Measurements from ENCODE around the gene NUP93. TPM values are rescaled to one million over a fixed set of nuclear protein-coding genes. Genes with fewer than 3 reads are reported as not detected.

Gene NUP93
- total RNA-seq, 1 donor from 2014 or later: 49.4 TPM

GRCh38 chr16:56753410-56753809, 23.5 kb downstream of the NUP93 start:
- no peak overlapping the region for H3K4me3 ChIP-seq

GRCh38 chr16:56755038-56755437, 25.1 kb downstream of the NUP93 start:
- no peaks in the 10 kb centered on the region for H3K27me3 ChIP-seq (ENCODE audit: low read depth)
- no peaks in the 10 kb centered on the region for H3K9me3 ChIP-seq
- peaks cover 6% of the 10 kb centered on the region for H3K36me3 ChIP-seq
- H3K27ac ChIP-seq: no peak overlapping the region
- no peak for ATAC-seq
- intact Hi-C loops (cut with DNase I): no loop called here
- H3K4me1 ChIP-seq: peaks cover 19% of the 10 kb centered on the region
- TF ChIP-seq CTCF (IDR thresholded peaks at IDR 0.05): no peak
- H3K4me3 ChIP-seq: no peak overlapping the region
- no peak for DNase-seq

More at GRCh38 chr16:56753410-56753809, 23.5 kb downstream of the NUP93 start:
- Histone ChIP-seq H3K4me1 (peaks cover 26% of the 10 kb centered on the region), H3K27me3 (ENCODE audit: low read depth) (no peaks in the 10 kb centered on the region), H3K36me3 (peaks cover 7% of the 10 kb centered on the region), H3K27ac (no peak overlapping the region), H3K9me3 (no peaks in the 10 kb centered on the region)
- intact Hi-C loops (cut with DNase I): no loop called here
- no peak for DNase-seq
- no peak for TF ChIP-seq CTCF (IDR thresholded peaks at IDR 0.05)
- no peak for ATAC-seq

GRCh38 chr16:56758432-56758831, 28.5 kb downstream of the NUP93 start:
- peaks cover 14% of the 10 kb centered on the region for H3K36me3 ChIP-seq
- no peak for DNase-seq
- ATAC-seq: peak; percentile 29 to 76
- H3K9me3 ChIP-seq: no peaks in the 10 kb centered on the region
- peaks cover 6% of the 10 kb centered on the region for H3K4me1 ChIP-seq
- no peak for TF ChIP-seq CTCF (IDR thresholded peaks at IDR 0.05)
- intact Hi-C loops (cut with DNase I): no loop called here
- no peak overlapping the region for H3K27ac ChIP-seq
- no peak overlapping the region for H3K4me3 ChIP-seq
- no peaks in the 10 kb centered on the region for H3K27me3 ChIP-seq (ENCODE audit: low read depth)

GRCh38 chr16:56758930-56759329, 29.0 kb downstream of the NUP93 start:
- H3K27ac ChIP-seq: no peak overlapping the region
- peak; percentile 70 to 93 for ATAC-seq
- intact Hi-C loops (cut with DNase I): no loop called here

GRCh38 chr16:56763291-56763916, 33.5 kb downstream of the NUP93 start:
- no peak overlapping the region for H3K27ac ChIP-seq
- DNase-seq: no peak

More at GRCh38 chr16:56758930-56759329, 29.0 kb downstream of the NUP93 start:
- H3K4me1 ChIP-seq: peaks cover 6% of the 10 kb centered on the region
- no peak for DNase-seq
- TF ChIP-seq CTCF (IDR thresholded peaks at IDR 0.05): no peak
- H3K27me3 ChIP-seq (ENCODE audit: low read depth): no peaks in the 10 kb centered on the region
- H3K36me3 ChIP-seq: peaks cover 14% of the 10 kb centered on the region
- H3K9me3 ChIP-seq: no peaks in the 10 kb centered on the region
- no peak overlapping the region for H3K4me3 ChIP-seq

More at GRCh38 chr16:56763291-56763916, 33.5 kb downstream of the NUP93 start:
- peaks cover 22% of the 10 kb centered on the region for H3K36me3 ChIP-seq
- intact Hi-C loops (cut with DNase I): no loop called here
- no peak overlapping the region for H3K4me3 ChIP-seq
- H3K4me1 ChIP-seq: peaks cover 11% of the 10 kb centered on the region
- no peak for ATAC-seq
- no peaks in the 10 kb centered on the region for H3K9me3 ChIP-seq
- TF ChIP-seq CTCF (IDR thresholded peaks at IDR 0.05): no peak
- no peaks in the 10 kb centered on the region for H3K27me3 ChIP-seq (ENCODE audit: low read depth)

All from lower lobe of right lung (tissue), 2 donors.